A549 (cell line): ENCODE results near the gene SNX27. TPM values are rescaled to one million over a fixed set of nuclear protein-coding genes. Genes with fewer than 3 reads are reported as not detected.

ENCODE experiments used
- ATAC-seq, 2 experiments: fragments of 200-7000 bp in 1 of 2; fragments of >200 bp in 1 of 2; cut with Nextera tagmentation in 1 of 2; cut with Tn5 transposase in 1 of 2; 3 replicates each; pipeline versions ENCODE4 v1.8.0 to v1.9.1; 2018 to 2020; ENCODE audit warnings: mild to moderate bottlenecking in 1 of 2, moderate library complexity in 1 of 2
- CTCF ChIA-PET: fragments of 300-600 bp; sonication (Branson Sonifier 250); formaldehyde crosslinking; extraction: SDS; loops from one replicate; lab custom pipeline; 2021; ENCODE audit warnings: antibody characterized with exemption, inconsistent platforms; lab: Yijun Ruan, JAX
- POLR2A ChIA-PET: fragments of 350-600 bp; formaldehyde crosslinking; extraction: SDS; loops from one replicate; lab custom pipeline; 2021; ENCODE audit warnings: antibody characterized with exemption, inconsistent platforms; lab: Yijun Ruan, JAX
- DNase-seq, 2 experiments: peaks; one replicate each; pipeline versions ENCODE4 v3.0.0 to v3.0.0-alpha.2; 2011 to 2016; ENCODE audit warnings: low read depth in 1 of 2, low spot score in 1 of 2
- FAIRE-seq: peaks from 2 replicates; lab custom pipeline; 2011; peaks lifted over from hg19 to GRCh38; lab: Jason Lieb, UNC
- H3K27ac ChIP-seq, 2 experiments: fragments of >200 bp; sonication (Bioruptor Twin); formaldehyde crosslinking; 3 replicates each; pipeline ENCODE4 v1.5.1; 2016 to 2017
- H3K4me1 ChIP-seq: fragments of >200 bp; sonication (Bioruptor Twin); formaldehyde crosslinking; 3 replicates; pipeline ENCODE4 v1.6.1; 2016
- H3K4me2 ChIP-seq: fragments of >200 bp; sonication (Bioruptor Twin); formaldehyde crosslinking; 3 replicates; pipeline ENCODE4 v1.6.1; 2016
- H3K4me3 ChIP-seq: fragments of >200 bp; sonication (Bioruptor Twin); formaldehyde crosslinking; 3 replicates; pipeline ENCODE4 v1.5.1; 2016
- H3K9me3 ChIP-seq: fragments of >200 bp; sonication (Bioruptor Twin); formaldehyde crosslinking; 3 replicates; pipeline ENCODE4 v1.6.1; 2016
- ATOH8 ChIP-seq: fragments of 250-450 bp; sonication (Bioruptor Pico); IDR thresholded peaks from 2 replicates; pipeline ENCODE4 v1.5.0; 2020; ENCODE audit warnings: low read depth, mild to moderate bottlenecking, moderate library complexity
- CBX8 ChIP-seq: fragments of 200-600 bp; sonication (generic); IDR thresholded peaks from 2 replicates; pipeline ENCODE4 v1.6.1; 2016
- CEBPB ChIP-seq, 2 experiments: fragments of >200 bp in 1 of 2; sonication (Bioruptor Twin) in 1 of 2; formaldehyde crosslinking in 1 of 2; IDR thresholded peaks; 2 replicates each; pipeline ENCODE4 v1.6.1; 2012 to 2016
- CHD2 ChIP-seq: fragments of 150-350 bp; IDR thresholded peaks from 2 replicates; pipeline ENCODE4 v1.6.1; 2014; ENCODE audit warnings: low read length; ENCODE audit not compliant: partially characterized antibody
- CHD4 ChIP-seq: fragments of 200-600 bp; sonication (generic); IDR thresholded peaks from 2 replicates; pipeline ENCODE4 v1.6.1; 2016; ENCODE audit warnings: antibody characterized with exemption, mild to moderate bottlenecking, borderline replicate concordance
- EHF ChIP-seq: fragments of 250-450 bp; sonication (Bioruptor Pico); IDR thresholded peaks from 2 replicates; pipeline ENCODE4 v1.5.0; 2020; ENCODE audit warnings: mild to moderate bottlenecking
- ELK1 ChIP-seq: fragments of 150-350 bp; IDR thresholded peaks from 2 replicates; pipeline ENCODE4 v1.6.1; 2014; ENCODE audit warnings: low read depth, mild to moderate bottlenecking, low read length
- EP300 ChIP-seq, 2 experiments: fragments of >200 bp; sonication (Bioruptor Twin); formaldehyde crosslinking; IDR thresholded peaks; 2 replicates in 1 of 2; 3 replicates in 1 of 2; pipeline ENCODE4 v1.6.1; 2016 to 2017
- ESRRA ChIP-seq: fragments of 150-350 bp; IDR thresholded peaks from 2 replicates; pipeline ENCODE4 v1.6.1; 2014; ENCODE audit warnings: mild to moderate bottlenecking, low read length, borderline replicate concordance
- FOSL2 ChIP-seq, 2 experiments: fragments of 450-650 bp in 1 of 2; fragments of >200 bp in 1 of 2; sonication (Bioruptor Twin) in 1 of 2; formaldehyde crosslinking; IDR thresholded peaks; 2 replicates each; pipeline versions ENCODE4 v1.5.0 to v1.6.1; 2016 to 2020; ENCODE audit warnings: mild to moderate bottlenecking in 1 of 2, moderate library complexity in 1 of 2
- FOXS1 ChIP-seq: fragments of 250-450 bp; sonication (Bioruptor Pico); IDR thresholded peaks from 2 replicates; pipeline ENCODE4 v1.5.0; 2020; ENCODE audit warnings: mild to moderate bottlenecking, moderate library complexity
- HDAC2 ChIP-seq: fragments of 200-600 bp; sonication (generic); IDR thresholded peaks from 2 replicates; pipeline ENCODE4 v1.6.1; 2016
- HEYL ChIP-seq: fragments of 250-450 bp; sonication (Bioruptor Pico); IDR thresholded peaks from 2 replicates; pipeline ENCODE4 v1.8.0; 2021; ENCODE audit warnings: mild to moderate bottlenecking, moderate library complexity
- HOXA7 ChIP-seq: fragments of 250-450 bp; sonication (Bioruptor Pico); IDR thresholded peaks from 2 replicates; pipeline ENCODE4 v1.5.0; 2020; ENCODE audit warnings: mild to moderate bottlenecking, moderate library complexity
- HOXB13 ChIP-seq: fragments of 250-450 bp; sonication (Bioruptor Pico); IDR thresholded peaks from 2 replicates; pipeline ENCODE4 v1.5.0; 2020; ENCODE audit warnings: low read depth, mild to moderate bottlenecking, moderate library complexity
- JUN ChIP-seq, 2 experiments: fragments of >200 bp; sonication (Bioruptor Twin); formaldehyde crosslinking; IDR thresholded peaks; 2 replicates in 1 of 2; 3 replicates in 1 of 2; pipeline ENCODE4 v1.6.1; 2016 to 2017
- JUNB ChIP-seq: fragments of >200 bp; sonication (Bioruptor Twin); formaldehyde crosslinking; IDR thresholded peaks from 2 replicates; pipeline ENCODE4 v1.6.1; 2016
- KDM1A ChIP-seq: fragments of 200-600 bp; sonication (generic); IDR thresholded peaks from 2 replicates; pipeline ENCODE4 v1.6.1; 2016; ENCODE audit warnings: low read depth, mild to moderate bottlenecking
- KDM5A ChIP-seq: fragments of 200-600 bp; sonication (generic); IDR thresholded peaks from 2 replicates; pipeline ENCODE4 v1.6.1; 2016; ENCODE audit warnings: antibody characterized with exemption, mild to moderate bottlenecking
- MAFK ChIP-seq: fragments of 450-650 bp; IDR thresholded peaks from 2 replicates; pipeline ENCODE4 v1.6.1; 2014; ENCODE audit not compliant: partially characterized antibody
- MAZ ChIP-seq: fragments of 150-350 bp; IDR thresholded peaks from 2 replicates; pipeline ENCODE4 v1.6.1; 2014; ENCODE audit warnings: antibody characterized with exemption, low read depth, low read length, borderline replicate concordance
- NFE2L2 ChIP-seq: fragments of 150-350 bp; conservative IDR thresholded peaks from 2 replicates; pipeline ENCODE4 v1.6.1; 2014; ENCODE audit warnings: low read length
- PHF8 ChIP-seq: fragments of 200-600 bp; sonication (generic); IDR thresholded peaks from 2 replicates; pipeline ENCODE4 v1.6.1; 2016; ENCODE audit warnings: low read depth, mild to moderate bottlenecking, antibody characterized with exemption, moderate library complexity, borderline replicate concordance
- POLR2A ChIP-seq: IDR thresholded peaks from 2 replicates; pipeline ENCODE4 v1.6.1; 2012; ENCODE audit warnings: mild to moderate bottlenecking, low read length
- RAD21 ChIP-seq, 2 experiments: fragments of >200 bp in 1 of 2; sonication (Bioruptor Twin) in 1 of 2; formaldehyde crosslinking in 1 of 2; IDR thresholded peaks in 1 of 2; conservative IDR thresholded peaks in 1 of 2; 2 replicates in 1 of 2; 3 replicates in 1 of 2; pipeline ENCODE4 v1.6.1; 2012 to 2018; ENCODE audit warnings: inconsistent platforms in 1 of 2
- RARB ChIP-seq: fragments of 250-450 bp; sonication (Bioruptor Pico); IDR thresholded peaks from 2 replicates; pipeline ENCODE4 v1.8.0; 2021; ENCODE audit warnings: mild to moderate bottlenecking, moderate library complexity
- RFX5 ChIP-seq: fragments of 450-650 bp; IDR thresholded peaks from 2 replicates; pipeline ENCODE4 v1.7.1; 2014; ENCODE audit warnings: antibody characterized with exemption, mild to moderate bottlenecking, moderate library complexity
- RNF2 ChIP-seq: fragments of 200-600 bp; sonication (generic); IDR thresholded peaks from 2 replicates; pipeline ENCODE4 v1.6.1; 2016; ENCODE audit warnings: low read depth, mild to moderate bottlenecking, antibody characterized with exemption, moderate library complexity, borderline replicate concordance
- SMC3 ChIP-seq: fragments of >200 bp; sonication (Bioruptor Twin); formaldehyde crosslinking; IDR thresholded peaks from 3 replicates; pipeline ENCODE4 v1.6.1; 2018; ENCODE audit warnings: inconsistent platforms
- ZC3H11A ChIP-seq: fragments of 450-650 bp; IDR thresholded peaks from 2 replicates; pipeline ENCODE4 v1.6.1; 2014; ENCODE audit warnings: antibody characterized with exemption, mild to moderate bottlenecking
- ZNF302 ChIP-seq: fragments of 250-450 bp; sonication (Bioruptor Pico); IDR thresholded peaks from 2 replicates; pipeline ENCODE4 v1.9.0; 2021; ENCODE audit warnings: inconsistent platforms, mild to moderate bottlenecking, moderate library complexity
- ZSCAN20 ChIP-seq: fragments of 250-450 bp; sonication (Bioruptor Pico); IDR thresholded peaks from 2 replicates; pipeline ENCODE4 v1.8.0; 2022; ENCODE audit warnings: mild to moderate bottlenecking, moderate library complexity
- WGBS: methylation state at CpG from one replicate; pipeline ENCODE4 v1.1.6; 2017; ENCODE audit errors: missing lambda C conversion rate; 5-methylcytosine and 5-hydroxymethylcytosine counted together
- polyA plus RNA-seq, 4 experiments: library from polyadenylated mRNA; depleted of rRNA in 3 of 4; stranded (reverse); fragments of >200 nt; fragmentation: RNase III in 1 of 4; extraction: RNeasy Plus Mini Kit Qiagen cat#74134 plus additional on column Dnase treatment in 1 of 4; gene quantifications; 2 replicates in 3 of 4; 3 replicates in 1 of 4; pipeline ENCODE4 v1.2.3, GENCODE V29; 2011 to 2017
- TF ChIP-seq, protein P1 (sequence below): fragments of 450-650 bp; IDR thresholded peaks from 2 replicates; pipeline ENCODE4 v1.6.1; 2014; ENCODE audit warnings: antibody characterized with exemption
- TF ChIP-seq, protein P2 (sequence below): fragments of 200-600 bp; sonication (generic); IDR thresholded peaks from 2 replicates; pipeline ENCODE4 v1.6.1; 2016; ENCODE audit warnings: antibody characterized with exemption, mild to moderate bottlenecking, moderate library complexity
- TF ChIP-seq, protein P3 (sequence below): fragments of >200 bp; sonication (Bioruptor Twin); formaldehyde crosslinking; IDR thresholded peaks from 2 replicates; pipeline ENCODE4 v1.6.1; 2016

Gene SNX27
- polyA plus RNA-seq, 2 of the 4 experiments (the other 2 are of a cell fraction), result 13.6 to 29.1 TPM

- H3K4me1 ChIP-seq, result peaks cover 27% of the 10 kb centered on the region
- POLR2A ChIA-PET, result interaction anchor here (0.9 to 1.0 kb wide), 2 partner anchors 16 to 85 kb away, joined by 3 to 4 read pairs; no protein-coding TSS in a partner anchor
- H3K4me2 ChIP-seq, result peak overlapping the region; percentile 60
- 0 out of 3 replicates have a peak, but pooled peaks cover 6% of the 10 kb centered on the region for H3K9me3 ChIP-seq
- CTCF ChIA-PET, result interaction anchor here (0.6 to 6.9 kb wide), 14 partner anchors 11 to 406 kb away, joined by 3 to 147 read pairs (median 5); partner anchors contain the start of gene SNX27
- peak; percentile 78 to 90 for ATAC-seq
- FAIRE-seq, result no peak
- WGBS, result 37% methylated on average over 5 of the region's 5 CpGs
- no peak overlapping the region for H3K4me3 ChIP-seq
- peak overlapping the region; percentile 70 to 73 for H3K27ac ChIP-seq
- peak; percentile 49 to 88 for DNase-seq
- TF ChIP-seq ELK1 (no peak), SMC3 (peak; percentile 31; the same call in 2 of the 3 replicates), HOXB13 (CRISPR knock-in tag) (no peak), CHD2 (no peak), CEBPB (IDR thresholded peaks at IDR 0.05) (peak in 1 of 2 experiments; percentile 31; a peak in 1 of 4 replicates), ZC3H11A (no peak), EP300 (IDR thresholded peaks at IDR 0.05) (peak in 1 of 2 experiments; percentile 64; a peak in 1 of 5 replicates), FOSL2 (IDR thresholded peaks at IDR 0.05) (0 out of 2 replicates have a peak, but pooled peaks have one; percentile 46), FOSL2 (CRISPR knock-in tag; IDR thresholded peaks at IDR 0.05) (peak; percentile 76), MAFK (peak; percentile 61), ZNF302 (CRISPR knock-in tag) (no peak), CHD4 (no peak), HDAC2 (no peak), ZSCAN20 (no peak), CBX8 (no peak), RARB (CRISPR knock-in tag) (no peak), FOXS1 (CRISPR knock-in tag) (no peak), KDM1A (no peak), HEYL (CRISPR knock-in tag) (no peak), HOXA7 (CRISPR knock-in tag) (no peak), RFX5 (no peak), JUN (IDR thresholded peaks at IDR 0.05) (peak in 1 of 2 experiments; percentile 62; a peak in 2 of 5 replicates), EHF (CRISPR knock-in tag) (no peak), PHF8 (no peak), NFE2L2 (no peak), ESRRA (no peak), JUNB (peak; percentile 76), RNF2 (no peak), RAD21 (conservative IDR thresholded peaks at IDR 0.05 in 1 of 2, IDR thresholded peaks at IDR 0.05 in 1 of 2) (peak; percentile 1 to 38; a peak in 2 of 5 replicates), KDM5A (no peak), ATOH8 (CRISPR knock-in tag) (no peak), POLR2A (no peak), MAZ (no peak)
- TF ChIP-seq, protein P1, sequence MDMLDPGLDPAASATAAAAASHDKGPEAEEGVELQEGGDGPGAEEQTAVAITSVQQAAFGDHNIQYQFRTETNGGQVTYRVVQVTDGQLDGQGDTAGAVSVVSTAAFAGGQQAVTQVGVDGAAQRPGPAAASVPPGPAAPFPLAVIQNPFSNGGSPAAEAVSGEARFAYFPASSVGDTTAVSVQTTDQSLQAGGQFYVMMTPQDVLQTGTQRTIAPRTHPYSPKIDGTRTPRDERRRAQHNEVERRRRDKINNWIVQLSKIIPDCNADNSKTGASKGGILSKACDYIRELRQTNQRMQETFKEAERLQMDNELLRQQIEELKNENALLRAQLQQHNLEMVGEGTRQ, result no peak
- TF ChIP-seq, protein P2, sequence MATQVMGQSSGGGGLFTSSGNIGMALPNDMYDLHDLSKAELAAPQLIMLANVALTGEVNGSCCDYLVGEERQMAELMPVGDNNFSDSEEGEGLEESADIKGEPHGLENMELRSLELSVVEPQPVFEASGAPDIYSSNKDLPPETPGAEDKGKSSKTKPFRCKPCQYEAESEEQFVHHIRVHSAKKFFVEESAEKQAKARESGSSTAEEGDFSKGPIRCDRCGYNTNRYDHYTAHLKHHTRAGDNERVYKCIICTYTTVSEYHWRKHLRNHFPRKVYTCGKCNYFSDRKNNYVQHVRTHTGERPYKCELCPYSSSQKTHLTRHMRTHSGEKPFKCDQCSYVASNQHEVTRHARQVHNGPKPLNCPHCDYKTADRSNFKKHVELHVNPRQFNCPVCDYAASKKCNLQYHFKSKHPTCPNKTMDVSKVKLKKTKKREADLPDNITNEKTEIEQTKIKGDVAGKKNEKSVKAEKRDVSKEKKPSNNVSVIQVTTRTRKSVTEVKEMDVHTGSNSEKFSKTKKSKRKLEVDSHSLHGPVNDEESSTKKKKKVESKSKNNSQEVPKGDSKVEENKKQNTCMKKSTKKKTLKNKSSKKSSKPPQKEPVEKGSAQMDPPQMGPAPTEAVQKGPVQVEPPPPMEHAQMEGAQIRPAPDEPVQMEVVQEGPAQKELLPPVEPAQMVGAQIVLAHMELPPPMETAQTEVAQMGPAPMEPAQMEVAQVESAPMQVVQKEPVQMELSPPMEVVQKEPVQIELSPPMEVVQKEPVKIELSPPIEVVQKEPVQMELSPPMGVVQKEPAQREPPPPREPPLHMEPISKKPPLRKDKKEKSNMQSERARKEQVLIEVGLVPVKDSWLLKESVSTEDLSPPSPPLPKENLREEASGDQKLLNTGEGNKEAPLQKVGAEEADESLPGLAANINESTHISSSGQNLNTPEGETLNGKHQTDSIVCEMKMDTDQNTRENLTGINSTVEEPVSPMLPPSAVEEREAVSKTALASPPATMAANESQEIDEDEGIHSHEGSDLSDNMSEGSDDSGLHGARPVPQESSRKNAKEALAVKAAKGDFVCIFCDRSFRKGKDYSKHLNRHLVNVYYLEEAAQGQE, result no peak
- TF ChIP-seq, protein P3, sequence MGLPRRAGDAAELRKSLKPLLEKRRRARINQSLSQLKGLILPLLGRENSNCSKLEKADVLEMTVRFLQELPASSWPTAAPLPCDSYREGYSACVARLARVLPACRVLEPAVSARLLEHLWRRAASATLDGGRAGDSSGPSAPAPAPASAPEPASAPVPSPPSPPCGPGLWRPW, result no peak
Observed at GRCh38 chr1:151596166-151596953, 15.5 kb upstream of the SNX27 start.
